Stomach (tissue), 4 donors: ENCODE measurements around the gene SEMA4B.

ENCODE experiments used
- CTCF ChIP-seq, 7 experiments: fragments of 450-650 bp in 4 of 7; fragments of 200-600 bp in 3 of 7; sonication (generic) in 3 of 7; IDR thresholded peaks; one replicate each; pipeline ENCODE4 v1.5.1; 2016 to 2019; ENCODE audit warnings: antibody characterized with exemption in 7 of 7, control low read depth in 2 of 7, mild to moderate bottlenecking in 1 of 7
- EP300 ChIP-seq: sonication (generic); formaldehyde crosslinking; IDR thresholded peaks from one replicate; pipeline ENCODE4 v1.6.1; 2017; ENCODE audit warnings: antibody characterized with exemption
- POLR2A ChIP-seq, 4 donors: fragments of 450-650 bp; IDR thresholded peaks; one replicate each; pipeline ENCODE4 v1.6.1; 2016; ENCODE audit warnings: antibody characterized with exemption in 4 of 4, control low read depth in 2 of 4, mild to moderate bottlenecking in 1 of 4, moderate library complexity in 1 of 4
- POLR2AphosphoS5 ChIP-seq, 3 donors: sonication (generic); formaldehyde crosslinking; IDR thresholded peaks; one replicate each; pipeline ENCODE4 v1.6.1; 2016; ENCODE audit warnings: antibody characterized with exemption in 3 of 3

GRCh38 chr15:90239371-90239770, 38.2 kb downstream of the SEMA4B start:
- TF ChIP-seq CTCF (IDR thresholded peaks at IDR 0.05) (no peak), POLR2A (IDR thresholded peaks at IDR 0.05) (no peak), POLR2AphosphoS5 (IDR thresholded peaks at IDR 0.05) (no peak), EP300 (no peak)
